ENCODE measurements around the gene APOA5. TPM values are rescaled to one million over a fixed set of nuclear protein-coding genes. Genes with fewer than 3 reads are reported as not detected.

Gene APOA5
- total and polyA plus RNA-seq, 2 of the 13 experiments (the other 11 are each of a cell fraction or from before 2014, with no cell fraction given): 44.0 to 49.1 TPM

GRCh38 chr11:116808262-116809175 lies 16.8 kb upstream of the APOA5 start (continued):
- TF ChIP-seq ZNF142 (CRISPR knock-in tag; IDR thresholded peaks at IDR 0.05) (no peak), ZMYM4 (CRISPR knock-in tag; IDR thresholded peaks at IDR 0.05) (peak; percentile 2), HMG20B (CRISPR knock-in tag; conservative IDR thresholded peaks at IDR 0.05) (peak; percentile 89), ZZZ3 (CRISPR knock-in tag; IDR thresholded peaks at IDR 0.05; ENCODE audit: borderline replicate concordance) (no peak), ZNF281 (CRISPR knock-in tag; IDR thresholded peaks at IDR 0.05; ENCODE audit: borderline replicate concordance) (peak; percentile 78; the same call in 1 of the 2 replicates), ARID2 (CRISPR knock-in tag; IDR thresholded peaks at IDR 0.05; ENCODE audit: borderline replicate concordance) (peak; percentile 80; the same call in 1 of the 2 replicates), MBD4 (IDR thresholded peaks at IDR 0.05; ENCODE audit: borderline replicate concordance, low read length) (peak; percentile 85; the same call in 1 of the 2 replicates), ZNF251 (CRISPR knock-in tag; IDR thresholded peaks at IDR 0.05) (no peak), NFKB2 (CRISPR knock-in tag; IDR thresholded peaks at IDR 0.05; ENCODE audit: borderline replicate concordance) (0 out of 2 replicates have a peak, but pooled peaks have one; percentile 1), TFAP4 (IDR thresholded peaks at IDR 0.05; ENCODE audit: borderline replicate concordance, low read depth) (peak; percentile 79; the same call in 1 of the 2 replicates), ZNF564 (CRISPR knock-in tag; IDR thresholded peaks at IDR 0.05) (peak; percentile 27; the same call in 1 of the 2 replicates), ZNF17 (CRISPR knock-in tag; IDR thresholded peaks at IDR 0.05) (no peak), ZNF124 (CRISPR knock-in tag; IDR thresholded peaks at IDR 0.05) (peak; percentile 73; the same call in 1 of the 2 replicates)
- TF ChIP-seq, protein P1, sequence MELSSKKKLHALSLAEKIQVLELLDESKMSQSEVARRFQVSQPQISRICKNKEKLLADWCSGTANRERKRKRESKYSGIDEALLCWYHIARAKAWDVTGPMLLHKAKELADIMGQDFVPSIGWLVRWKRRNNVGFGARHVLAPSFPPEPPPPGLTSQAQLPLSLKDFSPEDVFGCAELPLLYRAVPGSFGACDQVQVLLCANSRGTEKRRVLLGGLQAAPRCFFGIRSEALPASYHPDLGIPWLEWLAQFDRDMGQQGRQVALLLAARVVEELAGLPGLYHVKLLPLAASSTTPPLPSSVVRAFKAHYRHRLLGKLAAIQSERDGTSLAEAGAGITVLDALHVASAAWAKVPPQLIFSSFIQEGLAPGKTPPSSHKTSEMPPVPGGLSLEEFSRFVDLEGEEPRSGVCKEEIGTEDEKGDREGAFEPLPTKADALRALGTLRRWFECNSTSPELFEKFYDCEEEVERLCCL (CRISPR knock-in tag; IDR thresholded peaks at IDR 0.05; ENCODE audit: borderline replicate concordance): no peak
- TF ChIP-seq, protein P2, sequence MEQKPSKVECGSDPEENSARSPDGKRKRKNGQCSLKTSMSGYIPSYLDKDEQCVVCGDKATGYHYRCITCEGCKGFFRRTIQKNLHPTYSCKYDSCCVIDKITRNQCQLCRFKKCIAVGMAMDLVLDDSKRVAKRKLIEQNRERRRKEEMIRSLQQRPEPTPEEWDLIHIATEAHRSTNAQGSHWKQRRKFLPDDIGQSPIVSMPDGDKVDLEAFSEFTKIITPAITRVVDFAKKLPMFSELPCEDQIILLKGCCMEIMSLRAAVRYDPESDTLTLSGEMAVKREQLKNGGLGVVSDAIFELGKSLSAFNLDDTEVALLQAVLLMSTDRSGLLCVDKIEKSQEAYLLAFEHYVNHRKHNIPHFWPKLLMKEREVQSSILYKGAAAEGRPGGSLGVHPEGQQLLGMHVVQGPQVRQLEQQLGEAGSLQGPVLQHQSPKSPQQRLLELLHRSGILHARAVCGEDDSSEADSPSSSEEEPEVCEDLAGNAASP (CRISPR knock-in tag; IDR thresholded peaks at IDR 0.05; ENCODE audit: borderline replicate concordance): peak; percentile 94

All from HepG2 (cell line).